GM21515 (cell line): Measurements from ENCODE around the gene CERS4.
"Not testable (repeated sequence)": the region's sequence is repeated elsewhere in the genome, so short reads cannot be mapped to it uniquely, and the experiment has no call there.

Source experiments
- ATAC-seq: cut with Tn5 transposase; IDR thresholded peaks from one replicate; pipeline ENCODE4 v1.9.1; 2021; ENCODE audit not compliant: unreplicated experiment

Gene CERS4

DNA sequence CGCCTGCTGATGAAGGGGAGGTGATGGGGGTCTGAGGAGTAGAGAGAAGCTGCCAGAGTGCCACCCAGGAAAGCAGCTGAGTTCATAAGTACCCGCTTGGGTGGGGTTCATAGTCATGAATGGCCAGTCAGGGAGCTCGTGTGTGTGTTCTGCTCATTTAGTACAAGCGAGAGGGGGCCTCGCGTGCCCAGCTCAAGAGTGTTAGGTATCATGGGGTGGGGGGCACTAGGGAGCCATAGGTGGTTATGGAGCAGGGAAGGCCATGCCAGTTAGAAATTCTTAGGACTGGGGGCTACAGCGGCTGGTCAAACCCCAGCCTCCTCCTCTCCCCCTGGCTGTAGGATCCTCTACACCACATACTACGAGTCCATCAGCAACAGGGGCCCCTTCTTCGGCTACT is 52.2 kb downstream of the CERS4 start:
- no peak for ATAC-seq

DNA sequence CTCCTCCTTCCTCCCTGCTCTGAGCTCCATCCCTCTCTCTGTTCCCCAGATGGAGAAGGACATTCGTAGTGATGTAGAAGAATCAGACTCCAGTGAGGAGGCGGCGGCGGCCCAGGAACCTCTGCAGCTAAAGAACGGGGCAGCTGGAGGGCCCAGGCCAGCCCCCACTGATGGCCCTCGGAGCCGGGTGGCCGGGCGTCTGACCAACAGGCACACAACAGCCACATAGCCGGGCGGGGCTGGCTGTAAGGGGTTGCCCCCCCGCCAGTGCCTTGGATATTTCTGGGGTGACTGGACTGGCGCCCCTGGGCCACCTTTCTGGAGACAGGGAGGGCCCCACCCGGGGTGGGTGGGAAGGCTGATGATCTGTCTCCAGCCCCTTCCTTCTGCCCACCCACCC is 52.7 kb downstream of the CERS4 start:
- no peak for ATAC-seq

- no peak for ATAC-seq
Observed at GRCh38 chr19:8262431-8262830, 53.3 kb downstream of the CERS4 start.

DNA sequence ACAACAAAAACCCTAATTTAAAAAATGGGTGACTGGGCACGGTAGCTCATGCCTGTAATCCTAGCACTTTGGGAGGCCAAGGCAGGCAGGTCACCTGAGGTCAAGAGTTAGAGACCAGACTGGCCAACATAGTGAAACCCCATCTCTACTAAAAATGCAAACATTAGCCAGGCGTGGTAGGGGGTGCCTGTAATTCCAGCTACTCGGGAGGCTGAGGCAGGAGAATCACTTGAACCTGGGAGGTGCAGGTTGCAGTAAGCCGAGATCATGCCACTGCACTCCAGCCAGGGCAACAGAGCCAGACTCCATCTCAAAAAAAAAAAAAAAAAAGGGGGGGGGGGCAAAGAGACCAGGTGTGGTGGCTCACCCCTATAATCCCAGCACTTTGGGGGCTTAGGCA is 55.1 kb downstream of the CERS4 start:
- ATAC-seq, result not testable (repeated sequence)

GRCh38 chr19:8265872-8266271 is 56.7 kb downstream of the CERS4 start:
- ATAC-seq, result no peak

GRCh38 chr19:8269724-8270123 is 60.6 kb downstream of the CERS4 start:
- ATAC-seq, result no peak

DNA sequence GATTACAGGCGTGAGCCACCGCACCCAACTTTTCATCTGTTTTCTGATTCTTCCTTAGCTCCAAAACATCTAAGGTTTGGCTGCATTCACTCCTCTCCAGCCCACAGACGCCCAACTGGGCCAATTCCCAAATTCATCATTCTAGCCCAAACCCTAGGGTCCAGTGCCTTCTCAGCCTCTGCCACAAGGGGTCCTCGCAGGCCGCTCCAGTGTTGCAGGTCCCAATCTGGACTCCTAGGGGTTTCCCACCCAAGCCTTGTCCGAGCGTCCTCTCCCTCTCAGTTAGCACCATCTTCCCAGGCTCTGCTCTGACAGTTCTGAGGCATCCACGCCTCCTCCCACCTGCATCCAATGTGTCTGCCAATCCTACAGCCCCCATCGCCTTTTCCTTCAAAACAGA is 67.3 kb downstream of the CERS4 start:
- ATAC-seq, result not testable (repeated sequence)

- ATAC-seq, result not testable (repeated sequence)
Observed at GRCh38 chr19:8291337-8291736, 82.2 kb downstream of the CERS4 start.

DNA sequence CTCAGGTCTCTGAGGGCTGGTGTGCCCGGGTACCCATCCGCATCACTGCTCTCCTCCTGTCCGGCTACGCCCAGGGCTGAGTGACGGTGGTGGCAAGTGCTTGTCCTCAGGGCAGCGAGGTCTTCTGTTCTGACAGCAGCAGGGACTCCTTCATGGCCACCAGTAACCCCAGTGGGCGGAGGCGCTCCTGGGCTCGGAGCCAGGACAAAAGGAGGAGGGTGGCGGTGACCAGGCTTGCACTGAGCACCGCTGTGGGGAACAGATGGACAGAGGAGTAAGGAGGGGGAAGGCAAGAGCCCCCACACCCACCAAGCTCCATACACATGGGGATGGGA is 93.2 kb downstream of the CERS4 start:
- ATAC-seq, result no peak

DNA sequence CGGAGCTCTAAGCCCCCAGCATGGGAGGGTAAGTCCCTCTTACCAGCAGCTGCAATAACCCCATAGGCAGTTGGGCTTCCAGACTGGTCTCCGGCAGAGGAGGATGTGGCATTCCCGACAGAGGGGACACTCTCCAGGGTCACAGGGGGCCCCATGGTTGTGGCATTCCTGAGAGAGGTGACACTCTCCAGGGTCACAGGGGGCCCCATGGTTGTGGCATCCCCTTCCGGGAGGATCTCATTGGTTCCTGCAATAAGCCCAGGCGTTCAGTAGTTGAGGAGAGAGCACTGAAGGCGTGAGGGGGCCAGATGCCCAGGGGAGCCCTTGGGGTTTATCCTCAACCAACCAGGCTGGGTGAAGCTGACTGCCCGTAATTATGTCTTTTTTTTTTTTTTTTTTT is 93.6 kb downstream of the CERS4 start:
- no peak for ATAC-seq

DNA sequence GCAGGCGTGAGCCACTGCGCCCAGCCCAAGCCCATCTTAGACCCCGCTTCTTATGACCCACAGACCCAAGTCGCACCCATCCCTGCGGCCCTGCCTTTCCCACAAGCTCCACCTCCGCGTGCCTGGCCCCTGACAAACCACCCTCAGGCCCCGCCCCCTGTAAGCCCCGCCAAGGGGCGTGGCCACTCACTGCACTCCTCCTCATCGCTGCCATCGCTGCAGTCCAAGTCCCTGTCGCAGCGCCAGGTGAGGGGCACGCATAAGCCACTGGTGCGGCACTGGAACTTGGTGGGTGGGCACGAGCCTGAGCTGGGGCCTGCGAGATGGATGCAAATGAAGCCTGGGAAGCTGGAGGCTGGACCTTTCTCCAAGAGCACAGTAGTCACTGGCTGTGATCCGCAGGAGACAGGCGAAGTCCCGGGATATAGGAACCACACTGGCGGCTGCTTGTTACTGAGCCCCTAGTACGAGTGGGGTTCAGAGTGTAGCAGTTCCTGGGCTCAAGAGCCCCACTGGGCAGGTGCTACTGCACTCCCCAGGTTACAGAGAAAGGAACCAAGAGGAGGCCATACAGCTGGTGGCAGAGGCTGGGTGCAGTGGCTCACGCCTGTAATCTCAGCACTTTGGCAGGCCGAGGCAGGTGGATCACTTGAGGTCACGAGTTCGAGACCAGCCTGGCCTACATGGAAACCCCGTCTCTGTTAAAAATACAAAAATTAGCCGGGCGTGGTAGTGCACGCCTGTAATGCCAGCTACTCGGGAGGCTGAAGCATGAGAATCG is 95.9 kb downstream of the CERS4 start:
- ATAC-seq, result no peak

GRCh38 chr19:8305798-8306197 is 96.6 kb downstream of the CERS4 start:
- ATAC-seq, result no peak

DNA sequence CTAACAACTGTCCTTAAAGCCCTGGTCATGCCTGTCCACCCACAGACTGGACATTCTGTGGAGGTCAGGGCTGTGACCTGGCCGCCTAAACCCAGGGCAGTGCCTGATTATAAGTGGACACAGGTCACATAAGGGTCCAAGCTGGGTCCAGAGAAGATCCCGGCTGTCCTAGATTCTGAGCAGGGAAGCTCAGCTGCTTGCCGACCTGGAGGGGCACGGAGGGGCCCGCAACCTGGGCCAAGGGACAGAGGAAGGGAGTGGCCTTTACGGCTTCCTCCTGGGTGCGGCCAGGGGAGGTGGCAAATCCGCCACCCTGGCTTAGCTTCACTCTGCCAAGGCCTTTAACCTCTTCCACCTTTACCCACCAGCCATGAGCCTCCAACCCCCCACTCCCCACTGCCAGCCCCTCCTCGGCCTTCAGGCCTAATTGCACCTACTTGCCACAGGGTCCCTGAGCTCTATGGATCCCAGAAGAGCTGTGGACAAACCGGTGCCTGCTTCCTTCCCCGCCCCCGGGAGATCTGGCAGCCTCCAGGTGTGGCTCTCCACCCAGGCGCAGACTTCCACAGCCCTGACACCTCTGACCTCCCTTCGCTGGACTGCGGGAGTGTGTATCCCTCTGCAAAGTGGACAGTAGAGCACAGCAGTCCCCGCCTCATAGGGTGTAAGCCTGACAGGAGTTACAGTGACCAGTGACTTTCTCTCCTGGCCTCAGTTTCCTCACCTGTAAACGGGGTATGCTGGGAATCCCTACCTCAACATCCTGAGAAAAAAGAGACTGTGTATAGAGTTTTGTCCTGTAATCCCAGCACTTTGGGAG is 97.3 kb downstream of the CERS4 start:
- no peak for ATAC-seq

GRCh38 chr19:8307400-8307964 is 98.3 kb downstream of the CERS4 start:
- no peak for ATAC-seq

DNA sequence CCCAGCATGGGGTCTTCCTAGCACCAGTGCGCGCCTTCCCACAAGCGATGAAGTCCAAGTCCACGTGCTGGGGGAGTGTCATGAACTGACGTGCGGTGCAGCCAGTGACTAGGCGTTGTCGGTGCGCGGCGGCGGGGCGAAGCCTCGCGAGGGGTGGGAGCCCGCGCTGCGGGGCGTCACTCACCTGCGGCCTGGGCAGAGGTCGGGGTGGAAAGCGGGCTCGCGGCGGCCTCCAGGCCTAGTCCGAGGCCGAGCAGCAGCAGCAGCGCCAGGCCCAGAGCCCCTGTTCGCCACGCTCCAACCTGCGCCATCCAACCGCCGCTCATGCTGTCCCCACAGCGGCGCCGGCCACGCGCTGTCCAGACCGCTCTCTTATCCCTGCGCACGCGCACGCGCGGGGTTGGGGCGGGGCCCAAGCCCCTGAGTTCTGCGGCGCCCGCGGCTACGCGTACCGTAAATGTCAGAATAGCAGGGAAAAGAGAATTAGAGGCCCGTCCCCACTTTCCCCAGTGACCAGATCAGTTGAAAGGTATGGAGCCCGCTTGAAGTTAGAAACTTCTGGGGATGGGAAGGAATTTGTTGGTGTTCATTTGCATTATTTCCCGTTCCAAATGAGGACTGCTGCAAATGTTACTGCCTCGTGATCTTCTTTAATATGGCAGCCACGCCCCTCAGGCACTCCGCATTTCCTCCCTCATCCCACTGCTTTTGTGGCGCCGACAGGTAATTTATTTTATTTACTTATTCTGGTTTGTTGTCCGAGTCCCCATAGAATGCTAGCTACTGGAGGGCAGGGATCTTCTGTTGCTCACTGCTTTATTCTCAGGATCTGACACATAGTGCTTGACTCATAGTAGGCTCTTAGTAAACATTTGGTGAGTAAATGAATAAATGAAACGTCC is 99.0 kb downstream of the CERS4 start, which contains the start of gene CD320:
CD320 (minus strand) TSS at position 394 of the 902 bp plus-strand sequence; CDS start at position 326, 68 bp downstream.
- ATAC-seq, result peak; percentile 81

- no peak for ATAC-seq
Observed at GRCh38 chr19:8308891-8309291, 99.7 kb downstream of the CERS4 start.

GRCh38 chr19:8310342-8311055 is 101.3 kb downstream of the CERS4 start:
- ATAC-seq, result no peak

DNA sequence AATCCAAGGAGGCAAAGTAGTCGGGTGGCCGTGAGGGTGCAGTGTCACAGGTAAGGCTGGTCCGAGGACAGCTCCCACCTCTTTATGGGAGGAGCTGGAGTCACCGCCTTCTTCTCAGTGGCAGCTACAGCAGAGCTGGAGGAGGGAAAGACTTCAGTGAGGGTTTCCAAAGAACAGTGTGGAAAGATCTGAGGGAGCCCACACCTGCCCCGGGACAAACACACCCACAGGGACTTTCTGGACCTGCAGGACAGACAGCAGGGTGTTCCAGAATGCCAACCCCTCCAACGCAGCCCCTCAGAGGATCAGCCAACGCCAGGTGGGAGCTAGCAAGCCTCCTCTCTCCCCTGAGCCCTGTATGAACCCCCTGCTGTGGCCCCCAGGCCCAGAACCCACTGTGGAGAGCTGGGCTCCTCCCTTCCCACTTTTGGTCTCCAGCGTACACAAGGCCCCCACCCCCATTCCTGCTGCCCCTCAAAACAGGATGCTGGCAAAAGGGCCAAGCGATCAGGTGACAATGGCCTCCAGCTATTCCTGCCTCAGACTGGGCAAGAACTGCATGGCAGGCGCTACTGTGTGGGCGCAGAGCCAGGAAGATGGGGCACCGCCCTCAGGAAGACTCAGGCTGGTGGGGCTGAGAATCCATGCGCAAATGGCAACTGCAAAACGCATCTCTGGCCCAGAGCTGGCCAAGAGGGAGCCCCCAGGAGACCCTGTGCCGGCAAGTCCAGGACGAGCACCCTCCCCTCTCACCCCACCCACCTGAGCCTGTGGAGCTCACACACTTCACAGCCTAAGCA is 102.5 kb downstream of the CERS4 start:
- no peak for ATAC-seq
